Glomerular visceral epithelial cell (primary cell): ENCODE data around the gene GRPR.
A peak's percentile ranks its signal among the peaks of the same experiment; 100 is the strongest.
"Not testable (repeated sequence)": the region's sequence is repeated elsewhere in the genome, so short reads cannot be mapped to it uniquely, and the experiment has no call there.

Experiments used
- DNase-seq: peaks from one replicate; pipeline ENCODE4 v3.0.0-alpha.2; 2016; ENCODE audit errors: extremely low spot score

Gene GRPR

DNA sequence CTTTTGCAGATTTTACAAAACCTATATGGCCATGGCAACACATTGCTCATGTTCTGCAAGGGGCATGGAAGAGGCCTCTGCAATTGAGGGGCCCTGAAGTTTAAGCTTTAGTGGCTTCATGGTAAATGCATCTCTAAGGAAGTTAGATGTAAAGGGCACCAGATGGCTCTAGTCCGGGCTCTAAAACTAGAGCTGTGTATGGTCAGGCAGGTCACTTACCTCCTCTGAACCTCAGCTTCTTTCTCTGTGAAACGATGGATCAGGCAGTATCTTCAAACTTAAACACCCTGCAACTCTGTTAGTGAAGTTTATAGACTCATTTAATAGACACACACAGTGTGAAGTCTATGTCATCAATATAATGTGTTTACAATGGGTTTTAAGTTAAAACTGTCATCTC, 53.9 kb downstream of the GRPR start:
- no peak for DNase-seq

- DNase-seq, result not testable (repeated sequence)
These were observed 60.5 kb downstream of the GRPR start for GRCh38 chrX:16183843-16184242.

GRCh38 chrX:16185725-16186136, 62.4 kb downstream of the GRPR start:
- peak; percentile 75 for DNase-seq

DNA sequence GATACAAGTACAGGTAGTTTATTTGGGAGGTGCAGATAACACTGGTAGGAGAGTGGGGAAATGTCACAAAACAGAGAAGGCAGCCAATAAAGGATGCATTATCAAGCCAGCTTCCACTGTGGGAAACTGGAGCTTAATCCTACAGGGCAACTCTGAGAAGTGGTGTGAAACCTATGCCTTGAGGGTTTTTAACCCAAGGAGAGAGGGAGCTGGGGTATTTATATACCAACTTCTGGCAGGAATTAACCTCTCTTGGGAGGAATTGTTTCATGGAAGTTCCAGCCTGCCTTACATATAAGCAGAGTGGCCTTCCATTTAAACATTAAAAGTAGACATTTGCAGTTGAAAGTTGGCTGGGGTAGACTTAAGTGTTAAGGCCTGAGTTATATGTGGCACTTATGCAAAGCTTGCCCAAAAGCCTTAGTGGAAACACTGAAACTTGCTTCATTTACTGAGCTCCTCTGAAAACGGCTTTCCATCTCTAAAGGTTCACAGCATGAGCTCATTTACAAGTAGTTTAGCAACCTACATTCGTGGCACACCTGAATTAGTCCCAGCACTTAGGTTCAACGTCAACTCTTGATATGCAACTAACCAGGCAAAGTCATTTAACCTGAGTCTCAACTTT, 63.1 kb downstream of the GRPR start:
- no peak for DNase-seq

DNA sequence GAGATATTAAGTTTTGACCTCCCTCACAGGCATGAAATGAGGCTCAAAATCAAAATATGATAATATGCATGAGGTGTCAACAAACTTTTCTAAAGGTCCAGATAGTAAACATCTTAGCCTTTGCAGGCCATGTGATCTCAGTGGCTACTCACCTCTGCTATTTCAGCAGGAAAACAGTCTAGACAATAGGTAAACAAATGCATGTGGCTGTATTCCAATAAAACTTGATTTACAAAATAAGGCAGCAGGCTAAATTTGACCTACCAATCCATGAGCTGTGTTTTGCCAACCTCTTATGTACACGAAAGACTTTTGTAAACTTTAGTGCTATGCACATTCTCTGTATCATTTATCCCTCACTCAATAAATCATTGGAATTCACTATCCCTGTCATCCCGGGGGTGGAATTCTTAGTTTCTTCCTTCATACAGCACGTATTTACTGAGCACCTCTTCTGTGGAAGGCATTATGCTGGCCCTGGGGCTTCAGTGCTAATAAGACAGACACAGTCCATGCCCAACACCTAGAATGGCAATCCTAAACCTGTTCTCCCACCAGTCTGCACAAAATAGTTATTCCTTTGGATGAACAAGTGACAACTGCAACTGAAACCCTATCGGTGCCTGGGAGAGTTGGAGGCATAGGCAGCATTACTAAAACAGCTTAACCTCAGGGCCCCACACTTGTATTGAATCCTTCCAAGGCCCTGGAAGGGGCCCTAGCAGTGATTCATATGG, 63.8 kb downstream of the GRPR start:
- DNase-seq, result no peak

GRCh38 chrX:16188687-16189086, 65.3 kb downstream of the GRPR start:
- no peak for DNase-seq

DNA sequence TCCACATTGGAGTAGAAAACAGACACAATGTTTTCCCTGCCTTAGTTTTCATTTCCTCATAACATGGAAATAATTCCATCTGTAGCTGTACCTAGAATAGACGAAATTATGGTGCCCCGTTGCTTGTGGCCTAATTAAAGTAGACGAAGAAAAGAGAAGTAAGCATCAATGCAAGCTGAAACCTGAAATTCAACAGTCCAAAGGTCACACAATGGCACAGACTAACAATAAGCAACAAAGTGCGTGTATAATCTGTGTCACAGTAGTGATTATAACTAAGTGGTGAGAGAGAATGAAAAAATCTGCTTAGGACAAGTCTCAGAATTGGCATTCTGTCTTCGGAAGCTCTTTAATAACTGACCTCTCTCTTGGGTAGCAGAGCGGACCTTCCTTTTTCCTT, 68.2 kb downstream of the GRPR start:
- DNase-seq, result no peak

DNA sequence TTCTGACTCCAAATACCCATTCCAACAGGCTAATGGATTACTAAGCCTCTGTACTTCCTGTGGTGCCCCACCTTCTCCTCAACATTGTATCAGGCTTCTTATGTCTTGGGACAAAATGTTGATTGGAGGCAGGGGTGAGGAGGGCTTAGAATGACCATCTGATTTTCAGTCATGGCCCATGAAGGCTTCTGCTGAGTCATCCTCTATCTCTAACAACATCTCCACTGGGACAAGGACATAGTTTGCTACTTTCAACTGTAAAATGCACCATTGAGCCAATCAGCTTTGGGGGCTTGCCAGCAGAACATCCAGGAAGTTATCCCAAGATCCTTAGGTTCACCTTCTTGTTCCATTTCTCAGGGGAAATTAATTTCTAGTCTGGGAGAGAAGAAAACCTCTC, 73.5 kb downstream of the GRPR start:
- no peak for DNase-seq

DNA sequence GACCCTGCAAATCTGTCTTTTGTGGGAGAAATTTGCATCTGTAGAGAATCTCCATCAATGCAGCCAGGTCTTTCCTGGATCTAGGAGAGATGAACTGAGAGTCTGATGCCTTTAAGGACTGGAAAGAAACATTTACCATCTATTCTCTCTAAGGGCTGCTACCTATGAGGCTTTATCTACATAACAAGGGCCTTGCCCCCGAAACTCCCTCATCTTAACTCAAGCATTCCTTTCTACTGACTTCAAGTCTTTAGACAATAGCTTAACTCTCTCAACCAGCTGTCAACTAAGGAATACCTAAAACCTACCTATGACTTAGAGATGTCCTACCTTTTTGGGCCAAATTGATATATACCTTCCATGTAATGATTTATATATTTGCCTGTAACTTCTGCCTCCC, 76.0 kb downstream of the GRPR start:
- no peak for DNase-seq

GRCh38 chrX:16202943-16203342, 79.6 kb downstream of the GRPR start:
- DNase-seq, result no peak
